HG03457 (cell line): ENCODE measurements around the gene DFFB.

ENCODE experiments used
- ATAC-seq: cut with Tn5 transposase; IDR thresholded peaks from one replicate; pipeline ENCODE4 v1.9.1; 2021; ENCODE audit warnings: moderate number of reproducible peaks; ENCODE audit not compliant: unreplicated experiment

DFFB gene

GRCh38 chr1:3871451-3871805 lies 14.2 kb downstream of the DFFB start:
- ATAC-seq: no peak

GRCh38 chr1:3872546-3872945 lies 15.3 kb downstream of the DFFB start:
- no peak for ATAC-seq

GRCh38 chr1:3874736-3875135 lies 17.5 kb downstream of the DFFB start:
- no peak for ATAC-seq

GRCh38 chr1:3876716-3877115 lies 19.4 kb downstream of the DFFB start:
- ATAC-seq: no peak

GRCh38 chr1:3879099-3879498 lies 21.8 kb downstream of the DFFB start:
- no peak for ATAC-seq

- no peak for ATAC-seq
Observed at GRCh38 chr1:3879787-3880428, 22.6 kb downstream of the DFFB start.

- ATAC-seq: no peak
Observed at GRCh38 chr1:3880429-3881192, 23.3 kb downstream of the DFFB start.

GRCh38 chr1:3881193-3881480 lies 23.9 kb downstream of the DFFB start:
- ATAC-seq: no peak

- no peak for ATAC-seq
Observed at GRCh38 chr1:3883194-3883925, 26.1 kb downstream of the DFFB start.

- ATAC-seq: no peak
Observed at GRCh38 chr1:3884966-3885365, 27.7 kb downstream of the DFFB start.

GRCh38 chr1:3885611-3886010 lies 28.3 kb downstream of the DFFB start:
- no peak for ATAC-seq

GRCh38 chr1:3886106-3886670 lies 28.9 kb downstream of the DFFB start:
- ATAC-seq: no peak

- no peak for ATAC-seq
Observed at GRCh38 chr1:3886691-3887090, 29.4 kb downstream of the DFFB start.

GRCh38 chr1:3888301-3888700 lies 31.0 kb downstream of the DFFB start:
- ATAC-seq: no peak

- no peak for ATAC-seq
Observed at GRCh38 chr1:3889936-3890335, 32.7 kb downstream of the DFFB start.

- ATAC-seq: no peak
Observed at GRCh38 chr1:3890389-3891328, 33.4 kb downstream of the DFFB start.

- no peak for ATAC-seq
Observed at GRCh38 chr1:3891329-3891865, 34.1 kb downstream of the DFFB start.

- no peak for ATAC-seq
Observed at GRCh38 chr1:3892748-3893147, 35.5 kb downstream of the DFFB start.

GRCh38 chr1:3893190-3893589 lies 35.9 kb downstream of the DFFB start:
- no peak for ATAC-seq

- ATAC-seq: no peak
Observed at GRCh38 chr1:3894626-3895278, 37.5 kb downstream of the DFFB start.
